ENCODE data around the gene ADORA3. TPM values are rescaled to one million over a fixed set of nuclear protein-coding genes. Genes with fewer than 3 reads are reported as not detected.

Gene ADORA3
- total and polyA plus RNA-seq, 2 donors (not counting 3 experiments of a cell fraction or from before 2014, with no cell fraction given) = 0.31 TPM; not detected in 1

DNA sequence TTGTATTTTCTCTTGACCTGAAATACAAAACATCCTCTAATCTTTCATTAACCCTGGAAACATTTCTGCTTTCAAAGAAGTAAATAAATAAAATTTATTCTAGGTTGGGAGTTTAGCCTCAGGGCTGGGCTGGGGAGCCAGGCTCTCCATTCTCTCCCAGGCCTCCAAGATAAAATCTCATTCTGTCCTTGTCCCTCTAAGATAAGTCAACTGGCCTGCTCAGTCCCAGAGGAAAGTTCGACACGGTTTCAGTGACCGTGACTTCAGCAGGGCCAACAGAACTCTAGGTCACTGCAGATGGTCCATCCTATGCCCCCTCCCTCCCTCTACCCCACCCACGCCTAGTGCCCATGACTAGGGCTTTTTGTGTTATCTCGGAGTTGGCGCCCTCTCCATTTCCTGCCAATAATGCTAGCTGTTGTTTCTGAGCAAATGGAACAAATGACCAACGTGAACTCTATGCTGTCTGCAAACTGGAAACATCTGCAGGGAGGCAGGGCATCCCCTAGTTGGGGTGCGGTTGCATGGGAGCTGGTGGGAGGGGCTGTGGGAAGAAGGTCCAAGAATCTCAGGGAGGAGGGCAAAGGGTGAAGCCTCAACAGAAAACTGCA lies 10.1 kb upstream of the ADORA3 start:
- Histone ChIP-seq H3K9ac (replicated peaks; ENCODE audit: extremely low read depth, insufficient read depth, low read length) (no peak overlapping the region), H3K36me3 (ENCODE audit: control insufficient read depth in 2 of 2, extremely low read depth in 1 of 2, insufficient read depth in 2 of 2, low read length in 2 of 2) (peaks cover 0 to 1% of the 10 kb centered on the region in 2 experiments), H2AFZ (ENCODE audit: low read depth, low read length) (peak overlapping the region; percentile 22), H3K4me3 (replicated peaks in 1 of 3; ENCODE audit: insufficient read depth in 1 of 3, low read depth in 1 of 3, low read length in 3 of 3) (no peak overlapping the region), H3K9me3 (replicated peaks; ENCODE audit: control insufficient read depth, insufficient read depth, low read length) (no peaks in the 10 kb centered on the region), H3K4me2 (ENCODE audit: insufficient read depth, low read length) (no peak overlapping the region), H3K27ac (ENCODE audit: insufficient read depth, low read depth, low read length) (no peak overlapping the region), H3K79me2 (ENCODE audit: control insufficient read depth, insufficient read depth, low read length) (no peaks in the 10 kb centered on the region), H3K9me1 (replicated peaks; ENCODE audit: control insufficient read depth, extremely low read depth, insufficient read depth, low read length) (no peaks in the 10 kb centered on the region), H3K27me3 (ENCODE audit: control insufficient read depth in 2 of 2, insufficient read depth in 2 of 2, low read length in 2 of 2) (no peaks in the 10 kb centered on the region), H3K4me1 (ENCODE audit: control insufficient read depth, extremely low read depth, insufficient read depth, low read length) (peaks cover 29% of the 10 kb centered on the region), H4K20me1 (replicated peaks; ENCODE audit: control insufficient read depth, extremely low read depth, insufficient read depth, low read length) (no peaks in the 10 kb centered on the region)
- no TSS peak for BruUV-seq (replicated peaks)
- DNase-seq (ENCODE audit: low read depth, low spot score) (peak; percentile 73), FAIRE-seq (no peak)
- CTCF ChIA-PET = no interaction called here
- dilution Hi-C loops (cut with MboI; ENCODE audit: extremely low pct_ligation_motif_present, low sequenced_read_pairs) (no loop called here), intact Hi-C loops (cut with micrococcal nuclease) (no loop called here)
- TF ChIP-seq EZH2 (IDR thresholded peaks at IDR 0.05; ENCODE audit: borderline replicate concordance, low read depth, low read length, severe bottlenecking) (no peak), JUN (IDR thresholded peaks at IDR 0.05; ENCODE audit: borderline replicate concordance, insufficient read depth, insufficient read length, low read depth) (peak; percentile 19)
- POLR2A ChIA-PET = no interaction called here

DNA sequence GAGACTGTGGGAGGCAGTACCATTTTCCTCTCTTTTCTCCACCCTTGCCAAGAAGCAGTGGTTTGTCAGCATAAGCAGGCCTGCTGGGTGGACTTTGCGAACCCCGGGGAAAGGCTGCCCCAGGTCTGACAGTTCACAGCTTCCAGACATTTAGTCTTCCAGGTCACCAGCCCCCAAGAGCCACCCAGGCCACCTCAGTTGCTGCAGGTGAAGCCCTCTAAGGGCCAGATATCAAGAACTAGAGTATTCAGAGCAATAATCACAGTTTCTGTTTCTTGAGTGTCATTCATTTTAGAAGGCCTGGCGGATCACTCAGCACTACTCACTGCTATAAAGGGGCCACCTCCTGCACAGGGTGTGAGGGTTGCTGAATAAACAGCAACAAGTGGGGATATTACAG lies 9.5 kb upstream of the ADORA3 start:
- no peaks in the 10 kb centered on the region for H3K27me3 ChIP-seq (ENCODE audit: control insufficient read depth in 2 of 2, insufficient read depth in 2 of 2, low read length in 2 of 2)
- H3K9me3 ChIP-seq (replicated peaks; ENCODE audit: control insufficient read depth, insufficient read depth, low read length) = no peaks in the 10 kb centered on the region
- no peak overlapping the region for H2AFZ ChIP-seq (ENCODE audit: low read depth, low read length)
- peaks cover 0 to 1% of the 10 kb centered on the region in 2 experiments for H3K36me3 ChIP-seq (ENCODE audit: control insufficient read depth in 2 of 2, extremely low read depth in 1 of 2, insufficient read depth in 2 of 2, low read length in 2 of 2)
- dilution Hi-C loops (cut with MboI; ENCODE audit: extremely low pct_ligation_motif_present, low sequenced_read_pairs) (no loop called here), intact Hi-C loops (cut with micrococcal nuclease) (no loop called here)
- no TSS peak for BruUV-seq (replicated peaks)
- H3K9me1 ChIP-seq (replicated peaks; ENCODE audit: control insufficient read depth, extremely low read depth, insufficient read depth, low read length) = no peaks in the 10 kb centered on the region
- H4K20me1 ChIP-seq (replicated peaks; ENCODE audit: control insufficient read depth, extremely low read depth, insufficient read depth, low read length) = no peaks in the 10 kb centered on the region
- H3K27ac ChIP-seq (ENCODE audit: insufficient read depth, low read depth, low read length) = no peak overlapping the region
- POLR2A ChIA-PET = no interaction called here
- no peaks in the 10 kb centered on the region for H3K79me2 ChIP-seq (ENCODE audit: control insufficient read depth, insufficient read depth, low read length)
- no peak for DNase-seq (ENCODE audit: low read depth, low spot score)
- no peak overlapping the region for H3K4me3 ChIP-seq (replicated peaks in 1 of 3; ENCODE audit: insufficient read depth in 1 of 3, low read depth in 1 of 3, low read length in 3 of 3)
- peaks cover 34% of the 10 kb centered on the region for H3K4me1 ChIP-seq (ENCODE audit: control insufficient read depth, extremely low read depth, insufficient read depth, low read length)
- H3K9ac ChIP-seq (replicated peaks; ENCODE audit: extremely low read depth, insufficient read depth, low read length) = no peak overlapping the region
- TF ChIP-seq, protein P1, sequence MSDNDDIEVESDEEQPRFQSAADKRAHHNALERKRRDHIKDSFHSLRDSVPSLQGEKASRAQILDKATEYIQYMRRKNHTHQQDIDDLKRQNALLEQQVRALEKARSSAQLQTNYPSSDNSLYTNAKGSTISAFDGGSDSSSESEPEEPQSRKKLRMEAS (IDR thresholded peaks at IDR 0.05; ENCODE audit: insufficient read depth, insufficient read length) = no peak
- TF ChIP-seq JUN (IDR thresholded peaks at IDR 0.05; ENCODE audit: borderline replicate concordance, insufficient read depth, insufficient read length, low read depth) = no peak
- no peak for TF ChIP-seq GATA2 (IDR thresholded peaks at IDR 0.05; ENCODE audit: insufficient read depth, insufficient read length, low read depth, low read length)
- no peak for TF ChIP-seq POLR2A (IDR thresholded peaks at IDR 0.05; ENCODE audit: low read depth, low read length)
- TF ChIP-seq FOS (IDR thresholded peaks at IDR 0.05; ENCODE audit: borderline replicate concordance, insufficient read depth, low read length) = no peak
- no peak for TF ChIP-seq EZH2 (IDR thresholded peaks at IDR 0.05; ENCODE audit: borderline replicate concordance, low read depth, low read length, severe bottlenecking)
- TF ChIP-seq, protein P2, sequence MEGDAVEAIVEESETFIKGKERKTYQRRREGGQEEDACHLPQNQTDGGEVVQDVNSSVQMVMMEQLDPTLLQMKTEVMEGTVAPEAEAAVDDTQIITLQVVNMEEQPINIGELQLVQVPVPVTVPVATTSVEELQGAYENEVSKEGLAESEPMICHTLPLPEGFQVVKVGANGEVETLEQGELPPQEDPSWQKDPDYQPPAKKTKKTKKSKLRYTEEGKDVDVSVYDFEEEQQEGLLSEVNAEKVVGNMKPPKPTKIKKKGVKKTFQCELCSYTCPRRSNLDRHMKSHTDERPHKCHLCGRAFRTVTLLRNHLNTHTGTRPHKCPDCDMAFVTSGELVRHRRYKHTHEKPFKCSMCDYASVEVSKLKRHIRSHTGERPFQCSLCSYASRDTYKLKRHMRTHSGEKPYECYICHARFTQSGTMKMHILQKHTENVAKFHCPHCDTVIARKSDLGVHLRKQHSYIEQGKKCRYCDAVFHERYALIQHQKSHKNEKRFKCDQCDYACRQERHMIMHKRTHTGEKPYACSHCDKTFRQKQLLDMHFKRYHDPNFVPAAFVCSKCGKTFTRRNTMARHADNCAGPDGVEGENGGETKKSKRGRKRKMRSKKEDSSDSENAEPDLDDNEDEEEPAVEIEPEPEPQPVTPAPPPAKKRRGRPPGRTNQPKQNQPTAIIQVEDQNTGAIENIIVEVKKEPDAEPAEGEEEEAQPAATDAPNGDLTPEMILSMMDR (IDR thresholded peaks at IDR 0.05; ENCODE audit: extremely low read depth in 1 of 2, insufficient read depth in 1 of 2, low read depth in 1 of 2, low read length in 2 of 2) = no peak
- no peak for TF ChIP-seq MYC (IDR thresholded peaks at IDR 0.05; ENCODE audit: low read depth, low read length)
- no peak for TF ChIP-seq POLR2AphosphoS5 (IDR thresholded peaks at IDR 0.05; ENCODE audit: insufficient read depth, low read depth, low read length)
- no peak overlapping the region for H3K4me2 ChIP-seq (ENCODE audit: insufficient read depth, low read length)
- CTCF ChIA-PET = no interaction called here
- FAIRE-seq = no peak
